IPS-18c (cell line): ENCODE data around the gene TLE4.
"Not testable (repeated sequence)": the region's sequence is repeated elsewhere in the genome, so short reads cannot be mapped to it uniquely, and the experiment has no call there.

Source experiments
- H3K4me3 ChIP-seq: 2 replicates; pipeline ENCODE4 v1.7.0; 2013; ENCODE audit warnings: low read depth, mild to moderate bottlenecking, low read length, moderate library complexity; ENCODE audit not compliant: insufficient read depth
- H3K9me3 ChIP-seq: one replicate; pipeline ENCODE4 v1.6.1; 2013; ENCODE audit warnings: mild to moderate bottlenecking, low read length, moderate library complexity; ENCODE audit not compliant: control insufficient read depth, insufficient read depth

The TLE4 gene

DNA sequence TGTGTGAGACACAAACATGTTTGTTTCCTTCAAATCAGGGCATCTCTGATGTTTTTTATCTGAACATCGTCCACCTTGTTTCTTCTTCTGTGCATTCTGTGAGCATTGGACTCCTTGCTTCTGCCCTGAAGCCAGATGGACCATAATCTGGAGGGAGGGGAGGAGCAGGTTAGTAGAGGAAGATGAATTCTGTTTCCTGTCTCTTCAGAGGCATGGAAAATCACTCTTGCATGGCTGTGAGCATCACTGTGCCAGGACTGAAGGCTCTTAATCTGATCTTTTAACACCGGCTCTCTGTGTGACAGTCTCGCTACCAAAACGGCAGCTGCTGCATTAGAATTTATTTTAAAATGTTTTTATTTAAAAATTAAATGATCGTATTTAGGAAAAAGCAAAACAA is 43.3 kb downstream of the TLE4 start:
- H3K4me3 ChIP-seq: no peak overlapping the region
- H3K9me3 ChIP-seq: no peaks in the 10 kb centered on the region

DNA sequence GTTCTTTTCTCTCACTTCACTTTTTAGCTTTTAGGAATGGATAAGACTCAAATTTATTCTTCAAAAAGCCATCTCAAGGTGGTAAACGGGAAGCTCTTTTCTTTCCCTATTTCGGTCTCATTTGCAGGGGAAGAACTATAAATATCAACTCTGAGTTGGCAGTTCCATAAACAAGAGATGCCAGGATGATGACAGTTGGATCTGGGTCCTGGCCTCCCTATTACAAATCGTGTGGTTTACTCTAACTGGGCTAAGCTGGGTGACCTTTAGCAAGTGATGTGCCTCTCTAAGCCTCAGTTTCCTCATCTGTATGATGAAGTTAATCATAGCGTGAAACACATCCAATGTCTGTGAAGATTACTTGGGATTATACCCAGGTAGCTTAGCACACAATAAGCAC is 44.2 kb downstream of the TLE4 start:
- Histone ChIP-seq H3K9me3 (no peaks in the 10 kb centered on the region), H3K4me3 (no peak overlapping the region)

DNA sequence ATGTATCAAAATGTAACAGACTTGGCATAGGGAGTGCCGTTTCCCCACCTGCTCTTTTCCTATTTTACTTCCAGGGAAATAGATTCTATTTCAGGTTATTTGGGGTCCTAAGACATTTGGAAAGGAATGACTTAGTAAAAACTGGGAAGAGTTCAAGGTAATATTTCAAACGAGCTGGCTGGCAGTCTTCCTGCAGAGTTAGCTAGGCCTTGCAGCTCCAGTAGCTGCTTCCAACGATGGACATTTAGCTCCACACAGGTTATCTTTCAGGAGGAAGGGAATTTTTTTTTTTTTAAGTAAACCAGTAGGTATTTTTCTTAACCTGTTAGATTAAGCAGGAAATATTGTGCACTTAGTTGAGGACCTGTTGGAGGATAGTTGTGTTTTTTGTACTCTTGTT is 45.2 kb downstream of the TLE4 start:
- Histone ChIP-seq H3K9me3 (no peaks in the 10 kb centered on the region), H3K4me3 (no peak overlapping the region)

DNA sequence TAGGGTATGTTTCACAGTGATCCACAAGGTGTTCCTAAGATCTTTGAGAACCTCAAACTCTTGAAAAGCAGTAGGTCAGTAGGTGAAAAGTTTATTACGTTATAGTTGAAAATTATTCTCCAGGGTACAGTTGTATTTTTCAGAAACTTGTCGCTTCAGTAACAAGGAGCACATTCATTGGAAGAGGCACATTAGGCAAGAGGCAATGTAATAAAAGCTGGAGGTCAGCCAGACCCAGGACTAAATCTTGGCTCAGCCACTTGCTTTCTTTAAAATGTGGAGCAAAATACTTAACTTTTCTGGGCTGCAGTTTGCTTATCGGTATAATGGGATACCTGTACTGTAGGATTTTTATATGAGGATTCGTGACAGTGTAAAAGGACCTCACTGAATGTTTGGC is 45.6 kb downstream of the TLE4 start:
- Histone ChIP-seq H3K4me3 (no peak overlapping the region), H3K9me3 (no peaks in the 10 kb centered on the region)

DNA sequence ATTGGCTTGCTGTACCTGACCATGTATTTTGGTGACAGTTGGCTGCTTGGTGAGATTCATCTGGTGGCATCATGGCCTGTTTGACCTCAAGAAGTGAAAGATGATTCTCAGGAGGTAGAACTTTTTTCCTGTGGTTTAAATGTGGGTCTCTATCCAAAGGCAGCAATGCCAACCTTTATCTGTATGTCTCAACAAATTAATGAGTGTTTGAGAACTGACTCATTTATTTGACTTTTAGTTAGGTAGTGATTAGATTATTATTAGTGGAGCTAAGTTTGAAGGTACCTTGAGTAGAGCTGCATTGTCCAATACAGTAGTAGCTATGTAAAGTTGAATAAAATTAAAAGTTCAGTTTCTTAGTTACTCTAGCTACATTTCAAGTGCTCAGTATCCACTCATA is 48.2 kb downstream of the TLE4 start:
- H3K4me3 ChIP-seq: no peak overlapping the region
- H3K9me3 ChIP-seq: no peaks in the 10 kb centered on the region

DNA sequence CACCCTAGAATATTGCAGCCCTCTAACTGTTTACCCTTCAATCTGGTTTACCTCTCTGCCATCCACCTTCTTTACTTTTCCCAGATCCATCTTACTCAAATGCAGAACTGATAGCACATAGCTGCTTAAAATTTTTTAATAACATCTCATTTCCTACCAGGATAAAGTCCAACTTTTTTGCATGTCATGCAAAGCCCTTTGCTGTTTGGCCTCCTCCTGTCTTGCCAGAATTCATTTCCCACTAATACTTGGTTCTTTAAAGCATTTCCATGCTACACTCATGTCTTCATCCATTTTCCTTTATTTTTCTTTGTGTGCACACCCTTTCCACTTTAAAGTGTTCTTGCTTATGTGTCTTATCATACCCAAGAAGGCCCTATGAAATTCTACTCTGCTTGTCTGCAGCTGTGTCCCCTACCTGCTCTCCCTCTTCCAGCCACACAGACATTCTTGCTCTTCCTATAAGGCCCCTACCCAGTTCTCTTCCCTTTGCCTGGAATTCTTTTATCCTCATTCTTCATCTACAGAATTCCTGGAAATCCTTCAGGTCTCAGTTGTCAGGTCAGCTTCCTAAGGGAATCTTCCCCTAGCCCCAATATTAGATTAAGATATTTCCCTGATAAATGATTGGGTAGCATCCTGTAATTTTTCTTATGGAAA is 50.3 kb downstream of the TLE4 start:
- no peaks in the 10 kb centered on the region for H3K9me3 ChIP-seq
- H3K4me3 ChIP-seq: no peak overlapping the region

DNA sequence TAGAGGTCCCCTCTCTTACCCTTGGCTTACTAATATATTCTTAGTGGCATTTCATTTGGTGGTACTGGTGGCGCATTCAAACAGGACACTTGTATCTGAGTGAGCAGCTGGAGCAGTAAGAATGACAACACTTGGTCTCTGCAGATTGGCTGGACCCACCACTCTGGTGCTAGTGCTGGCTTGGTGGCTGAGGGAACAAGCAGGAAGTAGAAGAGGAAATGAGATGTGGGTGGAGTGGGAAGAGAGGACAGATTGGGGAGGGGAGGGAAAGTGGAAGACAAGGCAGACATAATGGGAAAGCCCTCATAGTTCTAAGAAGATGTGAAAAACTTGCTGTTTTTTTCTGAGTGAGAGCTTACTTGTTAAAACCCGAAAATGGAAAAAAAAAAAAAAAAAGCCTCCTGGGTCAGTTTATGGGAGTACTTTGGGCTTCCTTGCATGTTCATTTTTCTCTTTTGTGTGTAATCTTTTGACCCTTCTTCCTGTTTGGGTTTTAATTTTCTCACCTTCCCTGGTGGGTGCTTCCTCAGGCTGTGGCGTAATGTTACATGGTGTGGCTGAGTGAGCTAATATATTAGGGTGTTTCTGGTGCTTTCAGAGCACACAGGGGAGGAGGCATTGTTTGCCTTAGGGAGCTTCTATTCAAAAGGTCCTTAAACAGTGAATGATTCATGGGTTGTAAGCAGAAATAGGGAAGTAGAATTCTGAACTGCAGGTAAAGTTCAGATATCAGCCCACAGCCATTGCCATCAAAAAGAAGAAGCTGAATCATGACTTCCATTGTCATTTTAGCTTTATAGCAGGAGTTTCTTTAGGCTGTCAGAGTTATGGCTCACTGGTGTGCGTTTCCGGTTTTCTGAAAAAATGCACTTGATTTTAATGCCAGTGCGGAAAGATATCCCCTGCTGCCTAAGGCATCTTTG is 52.3 kb downstream of the TLE4 start:
- no peak overlapping the region for H3K4me3 ChIP-seq
- H3K9me3 ChIP-seq: no peaks in the 10 kb centered on the region

DNA sequence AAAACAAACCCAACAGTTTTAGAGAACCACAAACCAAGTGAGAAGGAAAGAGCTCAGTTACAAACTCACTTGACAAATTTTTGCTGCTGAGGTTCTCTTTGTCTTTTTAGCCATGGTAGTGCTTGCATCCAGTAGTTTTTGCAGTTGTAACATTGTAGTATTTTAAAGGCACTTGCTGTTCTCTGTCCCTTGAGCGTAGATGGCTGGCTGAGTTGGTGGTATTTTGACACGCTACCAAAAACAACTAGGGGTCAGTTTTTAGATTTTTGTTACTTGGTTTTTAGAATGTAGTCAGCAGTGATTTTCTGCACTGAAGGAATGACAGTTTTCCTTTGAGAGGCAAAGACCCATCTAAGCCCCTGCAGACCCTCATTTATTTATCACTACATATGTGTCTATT is 58.0 kb downstream of the TLE4 start:
- H3K9me3 ChIP-seq: no peaks in the 10 kb centered on the region
- H3K4me3 ChIP-seq: no peak overlapping the region

DNA sequence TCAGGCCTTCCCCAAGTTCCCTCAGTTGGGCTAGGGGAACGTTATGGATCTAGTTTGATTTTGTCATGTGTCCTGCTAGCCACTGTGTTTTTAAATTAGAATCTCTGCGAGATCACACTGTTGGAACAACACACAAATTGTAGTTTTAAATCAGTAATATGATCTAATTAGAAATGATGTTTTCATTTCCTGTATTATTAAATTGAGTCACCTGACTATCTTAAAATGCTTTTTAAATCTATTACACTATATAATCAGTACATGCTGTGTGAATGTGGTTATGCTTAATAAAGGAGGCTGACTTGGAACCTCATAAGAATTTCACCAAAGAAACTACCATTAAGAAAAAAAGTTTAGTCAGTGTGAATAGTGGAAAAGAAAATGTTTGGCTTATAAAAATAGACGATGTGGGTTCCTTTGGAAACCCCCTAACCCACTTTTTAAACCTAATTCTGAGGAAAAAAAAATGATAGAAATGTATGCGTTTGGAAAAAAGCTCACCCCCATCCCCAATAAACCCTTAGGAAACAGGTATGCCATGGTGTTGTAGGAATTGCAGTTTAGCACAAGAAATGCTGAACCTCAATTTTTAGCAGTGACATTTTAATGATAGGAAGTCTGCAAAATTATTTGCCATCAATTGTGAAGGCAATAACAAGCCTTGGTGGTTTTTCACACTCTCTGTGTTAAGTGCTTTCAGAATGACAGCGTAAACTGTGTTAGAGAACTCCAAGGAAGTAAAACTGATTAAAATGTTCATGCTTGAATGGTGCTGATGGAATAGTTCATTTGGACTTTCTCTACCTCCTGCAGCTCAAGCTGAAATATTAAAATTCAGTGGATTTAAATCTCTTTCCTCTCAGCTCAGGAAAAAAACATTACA is 59.0 kb downstream of the TLE4 start:
- H3K4me3 ChIP-seq: no peak overlapping the region
- H3K9me3 ChIP-seq: no peaks in the 10 kb centered on the region

DNA sequence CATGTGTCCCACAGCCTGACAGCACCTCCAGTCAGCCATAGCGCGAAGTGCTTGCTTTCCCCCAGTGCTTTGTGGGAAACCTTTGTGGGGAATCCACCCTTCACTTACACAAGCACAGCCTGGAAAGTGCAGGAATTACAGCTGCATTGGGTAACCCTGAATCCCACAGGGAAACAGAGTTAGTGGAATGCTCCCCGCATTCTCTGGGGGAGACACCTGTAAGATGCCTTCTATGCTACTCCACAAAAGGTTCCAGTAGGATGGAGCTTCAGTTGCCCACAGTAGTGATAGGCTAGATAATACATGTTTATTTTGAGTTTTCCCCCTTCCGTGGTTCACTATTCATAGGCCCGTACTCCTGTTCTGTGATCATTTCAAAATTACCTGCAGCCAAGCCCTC is 60.3 kb downstream of the TLE4 start:
- no peak overlapping the region for H3K4me3 ChIP-seq
- no peaks in the 10 kb centered on the region for H3K9me3 ChIP-seq

DNA sequence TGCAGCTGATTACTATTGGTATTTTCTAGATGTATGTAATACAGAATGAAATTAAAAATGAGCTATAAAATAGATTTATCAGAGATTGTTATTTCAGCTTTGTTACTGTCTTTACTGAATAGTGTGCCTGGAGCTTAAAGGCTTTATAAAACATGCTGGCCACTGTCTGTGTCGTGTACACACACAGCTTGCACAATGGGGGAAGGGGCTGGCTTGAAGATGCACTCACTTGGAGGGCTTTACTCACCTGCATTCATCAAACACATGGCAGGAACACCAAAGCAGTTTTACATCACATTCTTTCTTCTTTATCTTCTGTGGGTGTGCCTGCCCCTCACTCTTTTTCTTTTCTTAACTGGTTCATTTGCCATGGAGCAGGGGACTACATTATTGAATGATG is 60.9 kb downstream of the TLE4 start:
- Histone ChIP-seq H3K9me3 (no peaks in the 10 kb centered on the region), H3K4me3 (no peak overlapping the region)

DNA sequence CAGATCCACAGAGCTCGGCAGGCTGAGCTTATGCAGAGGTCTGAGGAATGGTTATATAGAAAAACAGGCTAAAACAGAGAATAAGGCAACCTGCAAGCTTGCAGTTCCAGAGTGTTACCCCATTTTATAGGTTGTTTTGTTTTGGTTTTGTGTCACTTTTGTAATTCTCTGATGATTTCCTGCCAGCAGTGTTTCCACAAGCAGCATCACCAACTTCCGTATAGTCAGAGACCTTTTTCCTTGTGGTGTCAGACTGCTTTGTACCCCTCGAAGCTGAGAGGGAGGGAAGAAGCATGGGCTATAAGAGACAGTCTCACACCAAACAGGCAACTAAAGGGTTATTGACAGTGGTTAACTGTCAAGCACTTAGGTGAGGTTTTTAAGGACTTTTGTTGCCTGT is 61.8 kb downstream of the TLE4 start:
- Histone ChIP-seq H3K4me3 (no peak overlapping the region), H3K9me3 (no peaks in the 10 kb centered on the region)

DNA sequence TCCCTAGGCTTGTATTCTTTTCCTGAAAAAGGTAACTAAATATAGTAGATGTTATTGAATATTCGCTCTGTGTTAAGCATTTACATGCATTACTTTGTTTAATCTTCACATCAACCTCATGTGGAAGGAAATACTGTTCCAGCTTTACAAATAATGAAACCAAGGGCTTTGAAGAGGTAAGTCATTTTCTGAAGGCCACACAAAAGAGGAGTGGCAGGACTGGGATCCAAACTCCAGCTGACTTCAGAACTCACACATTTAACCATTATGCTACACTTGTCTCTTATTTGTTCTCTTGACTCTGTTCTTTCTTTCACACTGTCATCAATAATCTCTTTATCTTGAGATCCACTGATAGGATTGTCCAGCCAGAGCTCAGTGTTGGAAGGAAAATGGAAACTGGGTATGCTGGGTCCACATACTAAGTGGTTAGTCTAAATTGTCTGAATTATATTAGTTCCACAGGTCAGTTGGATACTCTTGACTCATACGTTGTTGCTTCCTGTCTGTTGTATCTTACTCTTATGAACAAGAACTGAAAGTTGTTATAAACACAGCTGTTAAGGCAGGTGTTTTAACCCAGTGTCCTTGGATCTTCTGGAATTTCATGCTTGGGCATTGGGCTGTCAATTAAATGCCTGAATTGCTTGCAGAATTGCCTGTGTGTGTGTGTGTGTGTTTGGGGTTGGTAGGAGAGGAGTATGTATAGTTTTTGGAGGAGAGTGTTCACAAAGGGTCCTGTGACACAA is 65.6 kb downstream of the TLE4 start:
- Histone ChIP-seq H3K9me3 (no peaks in the 10 kb centered on the region), H3K4me3 (no peak overlapping the region)

DNA sequence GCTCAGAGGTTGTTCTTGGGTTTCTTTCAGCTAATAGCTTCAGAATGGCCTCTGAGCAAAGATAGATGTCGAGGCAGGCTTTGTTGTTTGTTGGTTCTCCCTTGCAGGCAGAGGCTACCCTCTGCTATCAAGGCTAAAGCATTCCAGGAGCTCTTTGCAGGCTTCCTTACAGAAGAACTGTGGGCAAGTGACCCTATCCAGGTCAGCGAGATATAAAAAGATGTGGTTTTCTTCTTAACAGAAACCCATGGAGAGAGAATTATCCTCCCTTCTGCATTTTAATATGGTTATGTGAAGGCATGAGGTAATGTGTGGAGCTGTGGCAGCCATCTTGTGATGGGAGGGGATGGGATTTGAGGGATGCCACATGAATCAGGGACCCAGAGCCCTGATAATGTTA is 67.0 kb downstream of the TLE4 start:
- H3K9me3 ChIP-seq: no peaks in the 10 kb centered on the region
- H3K4me3 ChIP-seq: no peak overlapping the region

DNA sequence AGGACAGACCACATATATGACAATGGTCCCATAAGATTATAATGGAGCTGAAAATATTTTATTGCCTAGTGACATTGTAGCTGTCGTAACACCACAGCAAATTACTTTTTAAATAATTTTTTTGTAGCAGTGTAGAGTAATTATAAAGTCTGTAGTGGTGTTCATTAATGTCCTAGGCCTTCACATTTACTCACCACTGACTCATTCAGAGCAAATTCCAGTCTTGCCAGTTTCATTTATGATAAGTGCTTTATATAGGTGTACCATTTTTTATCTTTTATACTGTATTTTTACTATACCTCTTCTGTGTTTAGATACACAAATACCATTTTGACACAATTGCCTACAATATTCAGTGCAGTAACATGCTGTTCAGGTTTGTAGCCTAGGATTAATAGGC is 67.6 kb downstream of the TLE4 start:
- H3K4me3 ChIP-seq: no peak overlapping the region
- H3K9me3 ChIP-seq: no peaks in the 10 kb centered on the region

DNA sequence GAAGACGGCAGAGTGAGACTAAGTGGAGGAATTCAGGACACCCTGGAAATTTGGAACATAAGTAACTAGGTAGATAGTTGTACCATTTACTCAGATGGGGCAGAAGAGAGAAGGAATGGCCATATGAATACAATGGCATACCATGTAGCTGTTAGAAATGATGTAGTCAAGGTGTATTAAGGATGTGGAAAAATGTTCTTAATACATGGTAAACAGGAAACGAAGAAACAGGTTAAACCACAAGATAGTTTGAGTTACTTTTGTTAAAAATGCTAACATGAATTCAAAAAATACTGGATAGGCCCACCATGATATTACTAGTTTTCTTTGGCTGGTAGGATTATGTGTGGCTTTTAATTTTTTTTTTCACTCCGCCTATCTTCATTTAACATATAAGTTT is 68.3 kb downstream of the TLE4 start:
- H3K4me3 ChIP-seq, H3K9me3 ChIP-seq: not testable (repeated sequence)

DNA sequence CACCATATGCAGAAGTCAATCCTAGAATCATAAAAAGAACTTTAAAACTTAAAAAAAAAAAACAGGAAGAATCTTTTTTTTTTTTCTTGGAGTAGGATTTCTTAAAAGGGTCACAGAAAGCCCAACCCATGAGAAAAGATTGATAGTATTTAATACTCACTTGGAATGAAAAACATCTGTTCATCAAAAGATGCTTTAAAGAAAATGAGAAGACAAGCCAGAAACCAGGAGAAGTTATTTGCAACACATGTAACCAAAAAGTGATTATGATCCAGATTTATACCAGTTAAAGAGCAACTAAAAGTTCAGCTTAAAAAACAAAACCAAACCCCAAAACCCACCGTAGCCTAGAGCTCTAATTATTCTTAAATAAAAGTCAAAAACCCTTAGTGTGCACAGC is 69.3 kb downstream of the TLE4 start:
- H3K4me3 ChIP-seq: no peak overlapping the region

More for the DNA sequence above, 69.3 kb downstream of the TLE4 start:
- no peaks in the 10 kb centered on the region for H3K9me3 ChIP-seq
